ENCODE measurements around the gene CDK5RAP1.

CDK5RAP1 gene

GRCh38 chr20:33377366-33377765, 24.0 kb downstream of the CDK5RAP1 start:
- no peak for DNase-seq

GRCh38 chr20:33373735-33374605, 27.3 kb downstream of the CDK5RAP1 start:
- DNase-seq = no peak

- DNase-seq = no peak
These were observed 28.3 kb downstream of the CDK5RAP1 start for GRCh38 chr20:33372993-33373441.

- peak; percentile 21 to 38 for DNase-seq
These were observed 31.0 kb downstream of the CDK5RAP1 start for GRCh38 chr20:33370291-33370690.

- no peak for DNase-seq
These were observed 38.4 kb downstream of the CDK5RAP1 start for GRCh38 chr20:33362898-33363297.

- DNase-seq = no peak
These were observed 41.7 kb downstream of the CDK5RAP1 start for GRCh38 chr20:33359399-33360261.

GRCh38 chr20:33353013-33353402, 48.3 kb downstream of the CDK5RAP1 start:
- DNase-seq = no peak

- DNase-seq = no peak
These were observed 48.9 kb downstream of the CDK5RAP1 start for GRCh38 chr20:33352258-33353012.

- DNase-seq = no peak
These were observed 49.6 kb downstream of the CDK5RAP1 start for GRCh38 chr20:33351696-33352095.

- no peak for DNase-seq
These were observed 51.8 kb downstream of the CDK5RAP1 start for GRCh38 chr20:33349493-33349892.

- DNase-seq = no peak
These were observed 53.0 kb downstream of the CDK5RAP1 start for GRCh38 chr20:33348136-33348937.

- no peak for DNase-seq
These were observed 56.0 kb downstream of the CDK5RAP1 start for GRCh38 chr20:33345342-33345741.

GRCh38 chr20:33343521-33343920, 57.8 kb downstream of the CDK5RAP1 start:
- DNase-seq = no peak

GRCh38 chr20:33339515-33340058, 61.7 kb downstream of the CDK5RAP1 start:
- DNase-seq = no peak

- DNase-seq = no peak
These were observed 62.7 kb downstream of the CDK5RAP1 start for GRCh38 chr20:33338467-33339258.

GRCh38 chr20:33337531-33338165, 63.7 kb downstream of the CDK5RAP1 start:
- DNase-seq = no peak

GRCh38 chr20:33337119-33337518, 64.2 kb downstream of the CDK5RAP1 start:
- DNase-seq = no peak

GRCh38 chr20:33336375-33336774, 64.9 kb downstream of the CDK5RAP1 start:
- DNase-seq = no peak

- no peak for DNase-seq
These were observed 67.2 kb downstream of the CDK5RAP1 start for GRCh38 chr20:33334111-33334510.

GRCh38 chr20:33333616-33334015, 67.7 kb downstream of the CDK5RAP1 start:
- no peak for DNase-seq

All from stimulated activated CD4-positive, alpha-beta T cell treated with anti-CD3 and anti-CD28 coated beads, Interleukin-2, amount 100 ng/mL, for 24 hours (primary cell).